DOHH2 (cell line): ENCODE measurements around the gene BEX5.
"Not testable (repeated sequence)": the region's sequence is repeated elsewhere in the genome, so short reads cannot be mapped to it uniquely, and the experiment has no call there.

Source experiments
- EZH2phosphoT487 ChIP-seq: fragments of 200-600 bp; sonication (generic); IDR thresholded peaks from 2 replicates; pipeline ENCODE4 v1.6.1; 2017; ENCODE audit warnings: borderline replicate concordance, mild to moderate bottlenecking, antibody characterized with exemption, low read length, moderate library complexity, mixed read lengths
- TF ChIP-seq, protein P1 (sequence below): fragments of 200-600 bp; sonication (generic); IDR thresholded peaks from one replicate; pipeline ENCODE4 v1.5.1; 2014; ENCODE audit warnings: antibody characterized with exemption, mild to moderate bottlenecking, low read depth, low read length; ENCODE audit not compliant: poor library complexity, severe bottlenecking

DNA sequence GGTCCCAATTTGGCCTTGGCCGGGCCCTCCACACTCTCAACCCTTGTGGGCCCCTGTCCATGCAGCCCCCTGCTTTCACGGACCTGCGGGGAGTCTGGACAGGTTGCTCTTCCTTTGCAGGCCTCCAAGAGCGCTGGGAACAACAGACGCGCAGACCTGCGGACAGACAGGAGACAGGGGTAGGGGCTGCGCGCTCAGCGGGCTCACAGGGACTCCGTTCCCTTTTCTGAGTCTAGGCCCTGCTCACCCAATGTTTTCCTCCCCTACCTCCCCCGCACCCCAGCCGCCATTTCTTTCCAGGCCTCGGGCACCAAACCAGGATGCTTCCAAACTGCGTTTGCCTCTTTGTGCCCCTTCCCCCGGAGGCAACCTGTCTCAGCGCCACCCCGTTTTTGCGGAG lies 14.1 kb downstream of the BEX5 start:
- TF ChIP-seq, protein P1, sequence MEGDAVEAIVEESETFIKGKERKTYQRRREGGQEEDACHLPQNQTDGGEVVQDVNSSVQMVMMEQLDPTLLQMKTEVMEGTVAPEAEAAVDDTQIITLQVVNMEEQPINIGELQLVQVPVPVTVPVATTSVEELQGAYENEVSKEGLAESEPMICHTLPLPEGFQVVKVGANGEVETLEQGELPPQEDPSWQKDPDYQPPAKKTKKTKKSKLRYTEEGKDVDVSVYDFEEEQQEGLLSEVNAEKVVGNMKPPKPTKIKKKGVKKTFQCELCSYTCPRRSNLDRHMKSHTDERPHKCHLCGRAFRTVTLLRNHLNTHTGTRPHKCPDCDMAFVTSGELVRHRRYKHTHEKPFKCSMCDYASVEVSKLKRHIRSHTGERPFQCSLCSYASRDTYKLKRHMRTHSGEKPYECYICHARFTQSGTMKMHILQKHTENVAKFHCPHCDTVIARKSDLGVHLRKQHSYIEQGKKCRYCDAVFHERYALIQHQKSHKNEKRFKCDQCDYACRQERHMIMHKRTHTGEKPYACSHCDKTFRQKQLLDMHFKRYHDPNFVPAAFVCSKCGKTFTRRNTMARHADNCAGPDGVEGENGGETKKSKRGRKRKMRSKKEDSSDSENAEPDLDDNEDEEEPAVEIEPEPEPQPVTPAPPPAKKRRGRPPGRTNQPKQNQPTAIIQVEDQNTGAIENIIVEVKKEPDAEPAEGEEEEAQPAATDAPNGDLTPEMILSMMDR, result not testable (repeated sequence)
- not testable (repeated sequence) for TF ChIP-seq EZH2phosphoT487
